K562 (cell line): ENCODE data around the gene TK1. TPM values are rescaled to one million over a fixed set of nuclear protein-coding genes. Genes with fewer than 3 reads are reported as not detected.

Experiments used
- CHD4 ChIP-seq: fragments of 200-600 bp; sonication (generic); IDR thresholded peaks from 3 replicates; pipeline ENCODE4 v1.6.1; 2012; ENCODE audit warnings: low read depth, mild to moderate bottlenecking, mixed read lengths, low read length, inconsistent platforms; ENCODE audit not compliant: insufficient read depth, insufficient replicate concordance, poor library complexity, severe bottlenecking
- GATAD2B ChIP-seq: fragments of 450-650 bp; IDR thresholded peaks from 2 replicates; pipeline ENCODE4 v1.6.1; 2017; ENCODE audit warnings: mild to moderate bottlenecking, borderline replicate concordance
- PRPF4 ChIP-seq: fragments of 200-400 bp; formaldehyde crosslinking; IDR thresholded peaks from one replicate; pipeline ENCODE4 v1.6.1; 2017; ENCODE audit warnings: low read length, low read depth, mild to moderate bottlenecking; ENCODE audit not compliant: insufficient read depth, poor library complexity, severe bottlenecking
- RHOXF2B ChIP-seq: fragments of 250-450 bp; sonication (Bioruptor Pico); conservative IDR thresholded peaks from 2 replicates; pipeline ENCODE4 v1.5.1; 2021
- SLC30A9 ChIP-seq: fragments of 250-450 bp; sonication (Bioruptor Pico); IDR thresholded peaks from 2 replicates; pipeline ENCODE4 v1.8.0; 2022; ENCODE audit warnings: mild to moderate bottlenecking, moderate library complexity
- SNIP1 ChIP-seq: fragments of 450-650 bp; IDR thresholded peaks from 2 replicates; pipeline ENCODE4 v1.7.1; 2017; ENCODE audit warnings: low read depth, mild to moderate bottlenecking
- ZBTB11 ChIP-seq, 3 experiments: fragments of 200-800 bp in 1 of 3; fragments of 250-450 bp in 1 of 3; fragments of 450-650 bp in 1 of 3; sonication (Bioruptor Pico) in 1 of 3; sonication (Bioruptor generic) in 1 of 3; formaldehyde crosslinking in 1 of 3; IDR thresholded peaks; 2 replicates each; pipeline versions ENCODE4 v1.6.1 to v1.8.0; 2016 to 2022; ENCODE audit warnings: mild to moderate bottlenecking in 2 of 3, missing genetic modification characterization in 2 of 3, missing compliant biosample characterization in 1 of 3, moderate library complexity in 1 of 3
- ZBTB33 ChIP-seq: sonication (generic); formaldehyde crosslinking; IDR thresholded peaks from 2 replicates; pipeline ENCODE4 v1.8.1; 2023; ENCODE audit warnings: mild to moderate bottlenecking, missing genetic modification reagents
- ZNF584 ChIP-seq: fragments of 200-800 bp; sonication (Bioruptor generic); IDR thresholded peaks from 2 replicates; pipeline ENCODE4 v1.6.1; 2016; ENCODE audit warnings: low read depth, mild to moderate bottlenecking, missing genetic modification characterization, missing compliant biosample characterization
- polyA plus RNA-seq, 8 experiments: library from polyadenylated mRNA; depleted of rRNA in 4 of 8; stranded (reverse) in 5 of 8; unstranded in 3 of 8; fragments of >200 nt; fragmentation: Nextera tagmentation in 2 of 8; fragmentation: Illumina TruSeq in 1 of 8; extraction: Ambion mirVana in 2 of 8; extraction: Trizol in 1 of 8; gene quantifications; 2 replicates each; pipeline versions ENCODE4 v1.2.1 to v1.2.3, GENCODE V29; 2011 to 2014; ENCODE audit warnings: inconsistent platforms in 1 of 8, missing spikeins in 1 of 8
- total RNA-seq, 7 experiments: library from RNA; depleted of rRNA in 6 of 7; stranded (reverse); fragments of >200 nt in 6 of 7; fragmentation: Illumina TruSeq in 2 of 7; extraction: Trizol in 2 of 7; gene quantifications; 2 replicates each; pipeline versions ENCODE4 v1.2.1 to v1.2.3, GENCODE V29; 2011 to 2021; ENCODE audit warnings: low replicate concordance in 1 of 7
- TF ChIP-seq, protein P1 (sequence below): sonication (generic); formaldehyde crosslinking; IDR thresholded peaks from 2 replicates; pipeline ENCODE4 v1.8.1; 2023; ENCODE audit warnings: missing genetic modification reagents, mild to moderate bottlenecking, borderline replicate concordance
- TF ChIP-seq, protein P2 (sequence below): sonication (generic); formaldehyde crosslinking; IDR thresholded peaks from 2 replicates; pipeline ENCODE4 v1.8.1; 2023; ENCODE audit warnings: mild to moderate bottlenecking, missing genetic modification reagents
- TF ChIP-seq, protein P3 (sequence below): fragments of 450-650 bp; conservative IDR thresholded peaks from 2 replicates; pipeline ENCODE4 v1.6.1; 2016; ENCODE audit warnings: missing genetic modification characterization, low read depth, mild to moderate bottlenecking, missing compliant biosample characterization, moderate library complexity

Gene TK1
- total and polyA plus RNA-seq, 9 of the 15 experiments (the other 6 are each of a cell fraction or from before 2014, with no cell fraction given), result 8.4 to 280 (median 103) TPM

DNA sequence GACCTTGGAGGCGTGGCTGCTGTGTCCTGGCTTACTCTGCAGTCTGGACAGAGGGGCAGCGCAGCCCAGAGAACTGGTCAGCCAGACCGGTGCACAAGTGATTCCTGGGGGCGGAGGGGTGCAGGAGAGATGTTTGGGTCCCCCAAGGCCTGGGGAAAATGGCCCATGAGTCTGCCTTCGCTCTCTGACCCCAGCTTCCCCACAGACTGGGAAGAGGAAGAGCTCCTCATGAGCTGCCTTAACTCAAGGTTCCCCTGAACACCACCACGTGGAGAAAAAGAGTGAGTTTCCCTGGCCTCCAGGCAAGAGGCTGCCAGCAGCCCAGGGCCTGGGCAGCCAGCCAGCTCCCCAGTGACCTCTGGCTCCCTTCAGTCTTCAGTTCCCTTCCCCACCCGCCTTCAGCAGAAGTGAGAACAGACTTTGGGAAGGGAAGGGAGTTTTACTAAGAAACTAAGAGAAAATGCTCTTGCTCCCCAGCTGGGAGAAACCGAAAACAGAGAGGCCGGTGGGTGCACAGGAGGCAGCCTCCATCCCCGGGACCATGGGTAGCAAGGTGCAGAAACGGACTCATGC, 42.6 kb downstream of the TK1 start (continued):
- TF ChIP-seq, protein P1, sequence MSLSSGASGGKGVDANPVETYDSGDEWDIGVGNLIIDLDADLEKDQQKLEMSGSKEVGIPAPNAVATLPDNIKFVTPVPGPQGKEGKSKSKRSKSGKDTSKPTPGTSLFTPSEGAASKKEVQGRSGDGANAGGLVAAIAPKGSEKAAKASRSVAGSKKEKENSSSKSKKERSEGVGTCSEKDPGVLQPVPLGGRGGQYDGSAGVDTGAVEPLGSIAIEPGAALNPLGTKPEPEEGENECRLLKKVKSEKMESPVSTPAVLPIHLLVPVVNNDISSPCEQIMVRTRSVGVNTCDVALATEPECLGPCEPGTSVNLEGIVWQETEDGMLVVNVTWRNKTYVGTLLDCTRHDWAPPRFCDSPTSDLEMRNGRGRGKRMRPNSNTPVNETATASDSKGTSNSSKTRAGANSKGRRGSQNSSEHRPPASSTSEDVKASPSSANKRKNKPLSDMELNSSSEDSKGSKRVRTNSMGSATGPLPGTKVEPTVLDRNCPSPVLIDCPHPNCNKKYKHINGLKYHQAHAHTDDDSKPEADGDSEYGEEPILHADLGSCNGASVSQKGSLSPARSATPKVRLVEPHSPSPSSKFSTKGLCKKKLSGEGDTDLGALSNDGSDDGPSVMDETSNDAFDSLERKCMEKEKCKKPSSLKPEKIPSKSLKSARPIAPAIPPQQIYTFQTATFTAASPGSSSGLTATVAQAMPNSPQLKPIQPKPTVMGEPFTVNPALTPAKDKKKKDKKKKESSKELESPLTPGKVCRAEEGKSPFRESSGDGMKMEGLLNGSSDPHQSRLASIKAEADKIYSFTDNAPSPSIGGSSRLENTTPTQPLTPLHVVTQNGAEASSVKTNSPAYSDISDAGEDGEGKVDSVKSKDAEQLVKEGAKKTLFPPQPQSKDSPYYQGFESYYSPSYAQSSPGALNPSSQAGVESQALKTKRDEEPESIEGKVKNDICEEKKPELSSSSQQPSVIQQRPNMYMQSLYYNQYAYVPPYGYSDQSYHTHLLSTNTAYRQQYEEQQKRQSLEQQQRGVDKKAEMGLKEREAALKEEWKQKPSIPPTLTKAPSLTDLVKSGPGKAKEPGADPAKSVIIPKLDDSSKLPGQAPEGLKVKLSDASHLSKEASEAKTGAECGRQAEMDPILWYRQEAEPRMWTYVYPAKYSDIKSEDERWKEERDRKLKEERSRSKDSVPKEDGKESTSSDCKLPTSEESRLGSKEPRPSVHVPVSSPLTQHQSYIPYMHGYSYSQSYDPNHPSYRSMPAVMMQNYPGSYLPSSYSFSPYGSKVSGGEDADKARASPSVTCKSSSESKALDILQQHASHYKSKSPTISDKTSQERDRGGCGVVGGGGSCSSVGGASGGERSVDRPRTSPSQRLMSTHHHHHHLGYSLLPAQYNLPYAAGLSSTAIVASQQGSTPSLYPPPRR (CRISPR knock-in tag), result no peak
- TF ChIP-seq ZBTB11 (CRISPR knock-in tag; IDR thresholded peaks at IDR 0.05) (no peak), ZNF584 (CRISPR knock-in tag) (no peak), ZBTB33 (CRISPR knock-in tag) (no peak), SNIP1 (no peak), PRPF4 (no peak), SLC30A9 (CRISPR knock-in tag) (no peak), GATAD2B (no peak), RHOXF2B (no peak), CHD4 (no peak)
- TF ChIP-seq, protein P2, sequence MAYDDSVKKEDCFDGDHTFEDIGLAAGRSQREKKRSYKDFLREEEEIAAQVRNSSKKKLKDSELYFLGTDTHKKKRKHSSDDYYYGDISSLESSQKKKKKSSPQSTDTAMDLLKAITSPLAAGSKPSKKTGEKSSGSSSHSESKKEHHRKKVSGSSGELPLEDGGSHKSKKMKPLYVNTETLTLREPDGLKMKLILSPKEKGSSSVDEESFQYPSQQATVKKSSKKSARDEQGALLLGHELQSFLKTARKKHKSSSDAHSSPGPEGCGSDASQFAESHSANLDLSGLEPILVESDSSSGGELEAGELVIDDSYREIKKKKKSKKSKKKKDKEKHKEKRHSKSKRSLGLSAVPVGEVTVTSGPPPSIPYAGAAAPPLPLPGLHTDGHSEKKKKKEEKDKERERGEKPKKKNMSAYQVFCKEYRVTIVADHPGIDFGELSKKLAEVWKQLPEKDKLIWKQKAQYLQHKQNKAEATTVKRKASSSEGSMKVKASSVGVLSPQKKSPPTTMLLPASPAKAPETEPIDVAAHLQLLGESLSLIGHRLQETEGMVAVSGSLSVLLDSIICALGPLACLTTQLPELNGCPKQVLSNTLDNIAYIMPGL (CRISPR knock-in tag), result no peak
- TF ChIP-seq, protein P3, sequence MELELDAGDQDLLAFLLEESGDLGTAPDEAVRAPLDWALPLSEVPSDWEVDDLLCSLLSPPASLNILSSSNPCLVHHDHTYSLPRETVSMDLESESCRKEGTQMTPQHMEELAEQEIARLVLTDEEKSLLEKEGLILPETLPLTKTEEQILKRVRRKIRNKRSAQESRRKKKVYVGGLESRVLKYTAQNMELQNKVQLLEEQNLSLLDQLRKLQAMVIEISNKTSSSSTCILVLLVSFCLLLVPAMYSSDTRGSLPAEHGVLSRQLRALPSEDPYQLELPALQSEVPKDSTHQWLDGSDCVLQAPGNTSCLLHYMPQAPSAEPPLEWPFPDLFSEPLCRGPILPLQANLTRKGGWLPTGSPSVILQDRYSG (tag), result no peak; the same call in 1 of the 2 replicates
